NCI-H526 treated with DMSO at 0.1 percent for 48 hours (cell line): ENCODE measurements around the gene CREG2.
"Not testable (repeated sequence)": the region's sequence is repeated elsewhere in the genome, so short reads cannot be mapped to it uniquely, and the experiment has no call there.

Experiments used
- DNase-seq: peaks from one replicate; lab custom pipeline; 2025; lab: John Stamatoyannopoulos, UW

CREG2 gene

GRCh38 chr2:101371636-101372035 lies 15.7 kb downstream of the CREG2 start:
- DNase-seq = no peak

- no peak for DNase-seq
These were observed 18.2 kb downstream of the CREG2 start for GRCh38 chr2:101369100-101369499.

- DNase-seq = no peak
These were observed 18.9 kb downstream of the CREG2 start for GRCh38 chr2:101368376-101368775.

GRCh38 chr2:101367508-101367907 lies 19.8 kb downstream of the CREG2 start:
- DNase-seq = no peak

DNA sequence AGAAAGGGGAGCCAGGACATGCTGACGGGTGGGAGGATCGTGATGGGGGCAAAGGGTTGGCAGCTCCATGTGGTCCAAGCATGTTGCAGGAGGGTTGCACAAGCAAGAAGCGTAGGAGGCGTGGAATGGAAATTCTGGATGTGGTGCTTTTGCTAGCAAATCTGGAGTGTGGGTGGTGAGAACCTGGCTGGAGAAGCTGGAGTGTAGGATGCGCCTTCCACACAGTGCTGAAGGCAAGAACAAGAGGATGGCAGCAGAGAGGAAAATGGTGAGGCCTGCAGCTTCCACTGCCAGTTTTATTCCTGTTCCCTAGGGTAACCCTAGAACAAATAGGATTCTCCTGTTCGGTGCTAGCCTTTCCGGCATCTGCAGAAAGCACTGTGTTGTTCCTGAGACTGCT lies 22.4 kb downstream of the CREG2 start:
- DNase-seq = no peak

- no peak for DNase-seq
These were observed 24.5 kb downstream of the CREG2 start for GRCh38 chr2:101362777-101363176.

GRCh38 chr2:101362316-101362715 lies 25.0 kb downstream of the CREG2 start:
- DNase-seq = no peak

- DNase-seq = no peak
These were observed 25.8 kb downstream of the CREG2 start for GRCh38 chr2:101361522-101361921.

DNA sequence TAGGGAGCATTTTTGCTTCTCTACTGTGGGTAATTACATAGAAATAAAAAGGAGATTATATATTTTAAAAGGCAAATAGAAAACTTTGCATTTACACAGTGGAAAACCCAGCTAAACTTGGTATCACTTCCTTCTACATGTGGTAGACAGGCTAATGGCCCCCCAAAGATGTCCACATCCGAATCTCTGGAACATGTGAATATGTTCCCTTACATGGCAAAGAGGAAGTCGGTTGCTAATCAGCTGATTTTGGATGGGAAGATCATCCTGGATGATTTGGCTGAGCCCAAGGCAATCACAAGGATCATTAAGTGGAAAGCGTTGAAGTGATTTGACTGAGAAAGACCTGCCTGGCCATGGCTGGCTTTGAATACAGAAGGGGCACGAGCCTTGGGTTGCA lies 26.2 kb downstream of the CREG2 start:
- no peak for DNase-seq

- DNase-seq = no peak
These were observed 27.1 kb downstream of the CREG2 start for GRCh38 chr2:101360232-101360631.

DNA sequence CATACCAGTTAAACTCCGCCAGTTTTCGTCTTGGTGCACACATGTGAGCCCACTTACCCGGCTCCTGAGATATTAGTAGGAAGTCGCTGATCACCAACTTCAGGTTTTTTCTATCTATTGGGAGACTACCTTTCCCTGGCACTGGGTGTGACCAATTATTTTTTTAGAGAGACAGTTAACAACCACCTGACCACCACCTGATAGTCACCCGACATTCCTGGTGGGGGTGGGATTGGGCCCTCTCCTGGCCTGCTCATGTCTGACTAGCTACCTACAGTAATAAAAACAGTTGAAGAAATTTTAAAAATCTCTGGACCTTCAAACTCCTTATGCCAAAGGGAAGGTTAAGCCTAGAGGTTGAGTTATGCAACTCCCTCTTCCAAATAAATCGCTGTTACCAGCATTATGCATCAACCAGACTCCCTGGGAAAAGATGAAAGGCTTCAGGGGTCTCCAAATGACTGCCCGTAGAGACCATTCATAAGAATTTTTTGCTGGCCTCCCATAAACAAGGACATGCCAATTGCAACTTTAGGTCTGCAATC lies 27.8 kb downstream of the CREG2 start:
- no peak for DNase-seq

DNA sequence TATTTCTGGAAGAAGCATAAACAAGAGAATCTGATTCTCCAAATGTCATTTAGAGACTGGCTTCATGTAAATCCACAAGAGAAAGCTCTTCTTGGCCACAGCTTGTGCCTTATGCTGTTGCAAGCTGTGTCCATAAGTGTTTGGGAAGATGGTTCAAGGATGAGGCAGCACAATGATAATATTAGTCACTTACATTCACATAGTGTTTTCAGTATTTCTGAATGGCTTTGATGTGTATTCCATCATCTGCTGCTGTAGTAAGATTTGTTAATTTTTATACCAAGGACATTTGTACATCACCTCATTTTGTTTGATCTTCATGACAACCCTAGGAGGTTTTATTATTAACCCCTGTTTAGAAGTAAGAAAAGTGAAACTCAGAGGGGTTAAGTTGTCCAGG lies 29.9 kb downstream of the CREG2 start:
- DNase-seq = no peak

DNA sequence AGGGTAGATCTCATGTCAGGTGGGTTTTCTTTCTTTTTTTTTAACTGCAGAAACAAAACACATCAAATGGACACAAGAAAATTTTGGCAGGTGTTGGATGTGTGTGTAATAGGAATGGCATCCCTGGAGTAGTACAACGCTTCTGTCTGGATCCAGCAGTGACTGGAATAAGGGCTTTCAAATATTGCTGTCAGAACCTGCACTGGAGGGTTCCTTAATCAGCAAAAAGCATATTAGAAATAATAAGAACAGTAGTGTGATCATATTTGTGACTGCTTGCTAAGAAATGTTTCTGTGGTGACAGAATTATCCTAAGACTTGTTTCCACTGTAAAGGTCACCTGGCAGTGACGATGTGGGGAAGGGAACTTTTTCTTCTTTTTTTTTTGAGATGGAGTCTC lies 30.8 kb downstream of the CREG2 start:
- DNase-seq = no peak

GRCh38 chr2:101356055-101356454 lies 31.2 kb downstream of the CREG2 start:
- DNase-seq = no peak

- DNase-seq = no peak
These were observed 31.8 kb downstream of the CREG2 start for GRCh38 chr2:101355401-101356054.

DNA sequence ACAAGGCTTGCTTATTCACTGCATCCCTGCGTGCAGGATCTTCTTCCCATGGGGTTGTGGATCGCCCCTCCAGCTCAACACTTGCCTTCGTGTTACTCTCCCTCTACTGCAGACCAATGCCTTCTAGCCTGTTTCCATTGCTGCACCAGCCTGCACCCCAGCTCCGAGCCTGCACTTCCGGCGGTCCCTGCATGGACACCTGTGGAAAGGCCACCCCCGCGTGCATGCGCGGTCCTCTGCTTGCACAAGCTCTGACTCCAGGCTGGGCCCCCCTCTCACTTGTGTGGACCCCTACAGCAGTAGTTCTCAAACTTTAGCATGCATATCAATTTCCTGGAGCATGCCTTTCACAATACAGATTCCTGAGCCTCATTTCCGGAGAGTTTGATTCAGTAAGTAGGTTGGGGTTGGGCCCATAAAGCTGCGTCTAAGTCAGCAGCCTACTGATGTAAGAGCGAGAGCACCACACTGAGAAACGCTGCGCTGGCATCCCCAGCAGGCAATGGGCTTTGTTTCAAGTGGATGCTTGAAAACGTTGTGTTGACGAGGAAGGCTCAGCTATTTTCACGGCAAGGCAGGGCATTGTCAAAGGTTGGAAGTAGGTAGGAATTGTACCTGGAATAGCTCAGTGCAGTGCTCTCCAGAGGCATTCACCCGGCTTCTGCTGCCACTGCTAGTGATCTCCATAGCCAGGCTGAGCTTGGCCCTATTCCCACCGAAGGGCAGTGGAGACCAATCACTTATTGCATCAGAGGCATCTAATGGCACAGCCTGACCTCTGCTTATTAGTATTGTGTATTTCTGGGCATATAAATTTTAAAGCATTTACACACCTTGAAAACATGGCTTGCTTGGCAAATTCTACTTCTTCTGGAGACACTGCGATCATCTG lies 32.6 kb downstream of the CREG2 start:
- DNase-seq = no peak

DNA sequence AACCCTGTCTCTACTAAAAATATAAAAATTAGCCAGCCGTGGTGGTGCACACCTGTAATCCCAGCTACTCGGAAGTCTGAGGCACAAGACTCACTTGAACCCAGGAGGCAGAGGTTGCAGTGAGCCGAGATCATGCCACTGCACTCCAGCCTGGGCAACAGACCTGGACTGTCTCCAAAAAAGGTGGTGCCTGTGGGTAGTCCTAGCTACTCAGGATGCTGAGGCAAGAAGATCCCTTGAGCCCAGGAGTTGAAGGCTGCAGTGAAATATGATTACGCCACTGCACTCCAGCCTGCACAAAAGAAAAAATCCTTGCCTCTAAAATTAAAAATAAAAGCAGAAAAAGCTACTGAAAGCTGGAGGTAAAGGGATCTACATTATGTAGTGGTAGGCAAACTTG lies 34.7 kb downstream of the CREG2 start:
- DNase-seq = not testable (repeated sequence)

- DNase-seq = no peak
These were observed 36.1 kb downstream of the CREG2 start for GRCh38 chr2:101351207-101351606.

DNA sequence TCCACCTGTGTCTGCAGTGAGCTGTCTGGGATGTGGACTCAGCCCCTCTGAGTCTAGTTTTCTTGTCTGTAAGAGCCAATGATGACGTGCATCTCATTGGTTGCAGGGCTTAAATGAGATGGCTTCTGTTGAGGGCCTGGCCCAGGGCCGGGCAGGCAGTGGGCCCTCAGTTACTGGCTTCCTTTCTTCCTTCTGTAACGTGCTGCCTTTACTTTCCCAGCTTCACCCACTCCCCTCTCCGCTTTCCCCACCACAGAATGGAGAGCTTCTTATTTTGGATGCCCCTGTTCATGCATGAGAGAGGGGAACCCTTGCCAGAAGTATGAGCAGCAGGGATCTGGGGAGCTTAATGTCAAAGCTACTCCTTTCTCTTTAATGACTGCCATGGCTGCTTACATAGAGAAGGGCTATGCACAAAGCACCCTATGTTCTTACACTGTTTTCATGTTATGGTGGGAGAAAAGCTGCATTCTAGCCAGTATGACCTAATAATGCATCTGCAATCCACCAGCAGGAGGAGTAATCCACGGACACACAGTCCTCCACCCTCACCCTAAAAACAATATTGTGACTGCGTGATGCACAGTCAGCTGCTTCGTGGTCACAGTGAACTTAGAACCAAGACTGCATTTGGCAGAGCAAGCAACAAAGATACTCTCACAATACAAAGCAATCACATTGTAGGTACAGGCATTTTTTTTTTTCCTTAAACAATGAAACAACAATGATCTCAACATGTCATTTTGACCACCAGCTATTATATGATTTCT lies 37.2 kb downstream of the CREG2 start:
- DNase-seq = no peak

DNA sequence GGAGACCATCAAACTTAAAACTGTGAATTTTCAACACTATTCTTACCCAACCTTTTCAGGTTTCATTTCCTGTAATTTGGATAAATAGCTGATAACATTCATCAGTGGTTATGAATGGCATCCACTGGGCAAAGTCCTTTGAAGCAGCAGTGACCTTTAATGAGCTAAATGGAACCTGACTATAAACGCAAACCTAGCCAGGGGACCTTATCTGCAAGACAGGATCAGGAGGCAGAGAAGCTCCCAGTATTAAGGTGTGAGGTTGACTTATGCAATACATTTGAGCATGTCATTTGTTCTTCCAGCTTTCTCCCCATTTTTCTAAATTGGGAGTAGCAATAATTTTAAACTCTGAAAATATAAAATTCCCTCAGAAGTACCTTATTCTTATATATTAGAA lies 38.4 kb downstream of the CREG2 start:
- no peak for DNase-seq

- no peak for DNase-seq
These were observed 40.4 kb downstream of the CREG2 start for GRCh38 chr2:101346909-101347308.

- no peak for DNase-seq
These were observed 43.2 kb downstream of the CREG2 start for GRCh38 chr2:101344137-101344536.

GRCh38 chr2:101342625-101343008 lies 44.7 kb downstream of the CREG2 start:
- DNase-seq = no peak
